ENCODE results near the gene GRK5. TPM values are rescaled to one million over a fixed set of nuclear protein-coding genes. Genes with fewer than 3 reads are reported as not detected.

Gene GRK5
- total and polyA plus RNA-seq, 9 of the 15 experiments (the other 6 are each of a cell fraction or from before 2014, with no cell fraction given) = 0.46 to 0.83 (median 0.67) TPM; not detected in 2

DNA sequence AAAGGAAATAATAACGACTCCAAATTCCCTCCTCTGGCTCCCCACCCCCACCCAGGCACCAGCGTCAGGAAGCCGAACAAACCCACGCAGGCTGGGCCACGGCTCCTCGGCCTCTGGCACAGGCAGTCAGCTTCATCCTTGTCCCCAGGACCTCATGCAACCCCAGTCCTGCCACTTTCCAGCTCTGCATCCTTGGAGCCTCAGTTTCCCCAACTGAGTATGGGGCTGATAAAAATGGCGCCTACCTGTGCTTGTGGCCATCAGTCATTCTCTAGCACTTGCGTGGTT lies 198.1 kb downstream of the GRK5 start:
- no peaks in the 10 kb centered on the region for H3K36me3 ChIP-seq (ENCODE audit: control insufficient read depth, insufficient read depth, low read length)
- FAIRE-seq (no peak), ATAC-seq (no peak), DNase-seq (ENCODE audit: extremely low read depth in 1 of 4, low spot score in 3 of 4) (no peak)
- WGBS (ENCODE audit: insufficient coverage, low coverage, missing lambda C conversion rate) = 38% methylated on average over 4 of the region's 8 CpGs
- no peaks in the 10 kb centered on the region for H4K20me1 ChIP-seq (replicated peaks; ENCODE audit: control insufficient read depth, insufficient read depth, low read length)
- no peak overlapping the region for H2AFZ ChIP-seq (ENCODE audit: low read depth, low read length)
- no peak overlapping the region for H3K4me2 ChIP-seq (ENCODE audit: insufficient read depth, low read length)
- no TSS peak for BruUV-seq (replicated peaks)
- in situ Hi-C loops (cut with MboI) (no loop called here), intact Hi-C loops (cut with micrococcal nuclease) (no loop called here)
- H3K9me1 ChIP-seq (ENCODE audit: control insufficient read depth, insufficient read depth, low read length) = no peaks in the 10 kb centered on the region
- H3K79me2 ChIP-seq (ENCODE audit: control insufficient read depth, insufficient read depth, low read length) = no peaks in the 10 kb centered on the region
- POLR2A ChIA-PET = no interaction called here
- no peak overlapping the region for H3K4me3 ChIP-seq
- H3K27me3 ChIP-seq (ENCODE audit: control insufficient read depth in 2 of 2, insufficient read depth in 2 of 2, low read length in 2 of 2) = peaks cover 0 to 21% of the 10 kb centered on the region in 2 experiments; a peak in 2 of 5 replicates
- H3K9ac ChIP-seq (ENCODE audit: insufficient read depth in 1 of 2, low read depth in 2 of 2, low read length in 2 of 2) = no peak overlapping the region; a peak in 1 of 4 replicates
- peaks cover 4 to 7% of the 10 kb centered on the region in 2 experiments; a peak in 4 of 5 replicates for H3K4me1 ChIP-seq (replicated peaks in 1 of 2; ENCODE audit: control insufficient read depth in 2 of 2, insufficient read depth in 2 of 2, low read length in 2 of 2)
- TF ChIP-seq NCOA4 (IDR thresholded peaks at IDR 0.05; ENCODE audit: partially characterized antibody) (no peak), KLF10 (CRISPR knock-in tag; IDR thresholded peaks at IDR 0.05) (no peak), ZNF655 (CRISPR knock-in tag; IDR thresholded peaks at IDR 0.05) (no peak), FOXJ3 (CRISPR knock-in tag; IDR thresholded peaks at IDR 0.05) (no peak), ZNF263 (CRISPR knock-in tag; IDR thresholded peaks at IDR 0.05; ENCODE audit: borderline replicate concordance) (no peak), THRAP3 (IDR thresholded peaks at IDR 0.05; ENCODE audit: borderline replicate concordance) (no peak), MLX (CRISPR knock-in tag; conservative IDR thresholded peaks at IDR 0.05) (no peak), POLR2AphosphoS2 (IDR thresholded peaks at IDR 0.05; ENCODE audit: low read length) (no peak), DDX20 (tag; IDR thresholded peaks at IDR 0.05; ENCODE audit: low read depth) (no peak), BACH1 (tag; IDR thresholded peaks at IDR 0.05) (no peak), CTCF (IDR thresholded peaks at IDR 0.05 in 2 of 3, conservative IDR thresholded peaks at IDR 0.05 in 1 of 3; ENCODE audit: insufficient read depth in 2 of 3, low read depth in 1 of 3, low read length in 3 of 3) (no peak)
- TF ChIP-seq, protein P1, sequence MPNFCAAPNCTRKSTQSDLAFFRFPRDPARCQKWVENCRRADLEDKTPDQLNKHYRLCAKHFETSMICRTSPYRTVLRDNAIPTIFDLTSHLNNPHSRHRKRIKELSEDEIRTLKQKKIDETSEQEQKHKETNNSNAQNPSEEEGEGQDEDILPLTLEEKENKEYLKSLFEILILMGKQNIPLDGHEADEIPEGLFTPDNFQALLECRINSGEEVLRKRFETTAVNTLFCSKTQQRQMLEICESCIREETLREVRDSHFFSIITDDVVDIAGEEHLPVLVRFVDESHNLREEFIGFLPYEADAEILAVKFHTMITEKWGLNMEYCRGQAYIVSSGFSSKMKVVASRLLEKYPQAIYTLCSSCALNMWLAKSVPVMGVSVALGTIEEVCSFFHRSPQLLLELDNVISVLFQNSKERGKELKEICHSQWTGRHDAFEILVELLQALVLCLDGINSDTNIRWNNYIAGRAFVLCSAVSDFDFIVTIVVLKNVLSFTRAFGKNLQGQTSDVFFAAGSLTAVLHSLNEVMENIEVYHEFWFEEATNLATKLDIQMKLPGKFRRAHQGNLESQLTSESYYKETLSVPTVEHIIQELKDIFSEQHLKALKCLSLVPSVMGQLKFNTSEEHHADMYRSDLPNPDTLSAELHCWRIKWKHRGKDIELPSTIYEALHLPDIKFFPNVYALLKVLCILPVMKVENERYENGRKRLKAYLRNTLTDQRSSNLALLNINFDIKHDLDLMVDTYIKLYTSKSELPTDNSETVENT (CRISPR knock-in tag; IDR thresholded peaks at IDR 0.05) = no peak
- no peak overlapping the region for H3K27ac ChIP-seq (ENCODE audit: extremely low read depth, low read depth, low read length)
- H3K9me3 ChIP-seq (replicated peaks; ENCODE audit: control insufficient read depth, insufficient read depth, low read depth, low read length) = no peaks in the 10 kb centered on the region
- CTCF ChIA-PET (ENCODE audit: low intra/inter-chr PET ratio) = no interaction called here

Measured in K562 (cell line).